ENCODE results near the gene ADGRV1.
"Not testable (repeated sequence)": the region's sequence is repeated elsewhere in the genome, so short reads cannot be mapped to it uniquely, and the experiment has no call there.

Gene ADGRV1

GRCh38 chr5:91025956-91026355 lies 467.4 kb downstream of the ADGRV1 start:
- no peak for DNase-seq (ENCODE audit: low read depth in 3 of 3)

DNA sequence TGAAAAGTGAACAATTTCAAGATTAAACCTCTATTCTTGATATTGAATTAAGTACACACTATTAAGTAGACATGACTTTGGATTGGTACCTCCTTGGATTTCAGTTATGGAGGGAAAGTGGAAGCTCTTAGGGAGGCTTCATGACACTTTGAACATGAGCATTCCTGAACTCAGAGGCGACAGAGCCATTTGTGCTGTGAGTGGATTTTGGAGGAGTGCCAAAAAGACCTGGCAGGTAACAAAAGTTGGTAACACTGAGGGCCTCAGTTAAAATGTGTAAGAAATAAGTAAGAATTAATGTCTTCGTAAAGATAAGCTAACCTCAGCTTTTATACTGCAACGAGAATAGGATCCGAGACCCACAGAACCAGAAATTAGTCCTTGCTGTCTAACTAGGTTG lies 467.9 kb downstream of the ADGRV1 start:
- DNase-seq (ENCODE audit: low read depth in 3 of 3), result no peak

DNA sequence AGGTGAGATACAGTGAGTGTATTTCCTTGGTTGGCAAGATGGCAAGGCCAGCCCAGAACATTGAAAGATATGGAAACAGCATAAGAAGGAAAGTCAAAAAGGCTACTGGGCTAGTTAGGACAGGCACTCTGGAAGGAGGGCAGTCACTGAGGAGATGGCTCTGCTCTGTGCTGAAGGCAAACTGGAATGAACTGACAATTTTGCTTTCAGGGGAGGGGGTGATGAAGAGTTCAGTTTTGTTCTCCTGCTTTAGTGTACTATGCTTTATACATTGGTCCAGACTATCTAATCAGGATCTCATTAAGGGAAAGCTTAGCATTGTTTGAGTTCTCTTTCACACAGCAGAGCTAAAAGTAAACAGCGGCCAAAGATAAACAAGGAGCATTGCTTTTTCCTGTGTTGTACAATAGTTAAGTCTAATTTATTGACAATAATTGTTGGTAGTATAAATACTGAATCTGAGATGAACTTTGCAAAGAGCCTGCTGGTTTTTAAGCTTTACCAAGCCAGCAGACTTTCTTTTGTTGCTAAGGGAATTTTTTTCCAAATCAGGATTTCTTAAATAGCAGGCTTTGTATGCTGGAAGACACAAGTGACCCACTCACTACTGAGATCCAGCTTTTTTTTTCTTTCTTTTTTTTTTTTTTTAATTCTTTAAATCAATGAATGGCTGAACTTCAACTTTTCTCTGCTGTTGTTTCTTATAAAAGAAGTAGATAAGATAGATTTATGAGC lies 469.0 kb downstream of the ADGRV1 start:
- no peak for DNase-seq (ENCODE audit: low read depth in 3 of 3)

GRCh38 chr5:91028499-91028956 lies 469.9 kb downstream of the ADGRV1 start:
- DNase-seq (ENCODE audit: low read depth in 3 of 3), result no peak

GRCh38 chr5:91030521-91031401 lies 472.2 kb downstream of the ADGRV1 start:
- DNase-seq (ENCODE audit: low read depth in 3 of 3), result no peak

DNA sequence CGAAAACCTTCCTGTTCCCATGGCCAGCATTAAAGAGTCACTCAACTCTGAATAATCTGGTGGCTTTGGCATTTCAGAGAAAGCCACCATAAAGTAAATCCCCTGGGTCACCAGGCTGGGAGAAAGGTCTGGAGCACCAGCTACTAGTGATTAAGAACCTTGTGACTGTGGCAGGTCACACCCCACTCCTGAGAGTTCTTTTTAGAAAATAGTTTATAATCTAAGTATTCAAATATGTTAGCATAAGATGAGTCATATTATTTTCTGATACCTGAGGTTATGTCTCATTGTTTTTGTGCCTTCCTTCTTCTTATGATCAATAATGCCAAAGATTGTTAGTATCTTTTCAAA lies 472.8 kb downstream of the ADGRV1 start:
- no peak for DNase-seq (ENCODE audit: low read depth in 3 of 3)

DNA sequence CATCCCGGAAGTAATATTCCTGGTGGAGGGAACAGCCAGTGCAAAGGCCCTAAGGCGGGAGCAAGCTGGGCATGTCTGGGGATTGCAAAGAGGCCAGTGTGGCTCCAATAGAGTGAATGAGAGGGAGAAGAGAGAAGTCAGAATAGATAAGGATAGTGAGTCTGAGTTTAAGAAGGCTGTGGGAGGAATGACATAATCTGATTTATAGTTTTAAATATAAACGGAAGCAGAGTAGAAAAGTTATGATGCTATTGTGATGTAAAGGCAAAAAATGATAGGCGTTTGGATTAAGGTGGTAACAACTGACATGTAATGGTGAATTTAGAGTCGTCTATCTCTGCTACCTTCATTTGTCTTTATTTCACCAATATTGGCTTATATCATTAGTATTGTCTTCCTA lies 473.5 kb downstream of the ADGRV1 start:
- DNase-seq (ENCODE audit: low read depth in 3 of 3), result no peak

GRCh38 chr5:91033370-91033769 lies 474.8 kb downstream of the ADGRV1 start:
- no peak for DNase-seq (ENCODE audit: low read depth in 3 of 3)

DNA sequence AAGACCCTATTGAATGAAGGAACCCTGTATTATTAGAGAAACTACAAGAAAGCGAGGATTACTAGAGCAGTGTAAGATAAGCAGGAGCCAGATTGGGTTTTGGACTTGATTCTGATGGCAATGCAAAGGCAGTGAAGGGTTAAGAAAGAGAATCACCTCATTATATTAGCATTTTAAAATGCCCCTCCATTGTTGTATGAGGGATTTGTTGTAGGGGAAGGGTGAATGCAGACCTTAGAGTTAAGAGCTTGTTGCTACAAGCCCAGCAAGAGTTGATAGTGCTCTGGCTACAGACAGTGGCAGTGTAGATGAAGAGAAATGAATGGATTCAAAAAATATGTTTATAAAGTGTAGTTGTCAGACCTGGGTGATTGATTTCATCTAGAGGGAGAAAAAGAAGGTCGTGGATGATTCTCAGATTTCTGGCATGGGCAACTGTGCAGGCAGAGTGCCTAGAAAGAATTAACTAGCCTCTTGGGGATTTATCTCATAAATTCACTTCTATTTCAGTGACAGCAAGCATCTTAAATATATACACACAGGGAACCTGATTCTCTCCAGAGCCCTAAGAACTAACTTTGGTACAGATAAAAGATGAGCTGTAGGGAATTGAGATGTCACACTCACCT lies 479.7 kb downstream of the ADGRV1 start:
- DNase-seq (ENCODE audit: low read depth in 3 of 3), result no peak

GRCh38 chr5:91041132-91041531 lies 482.5 kb downstream of the ADGRV1 start:
- DNase-seq (ENCODE audit: low read depth in 3 of 3), result not testable (repeated sequence)

GRCh38 chr5:91042247-91042935 lies 483.8 kb downstream of the ADGRV1 start:
- no peak for DNase-seq (ENCODE audit: low read depth in 3 of 3)

DNA sequence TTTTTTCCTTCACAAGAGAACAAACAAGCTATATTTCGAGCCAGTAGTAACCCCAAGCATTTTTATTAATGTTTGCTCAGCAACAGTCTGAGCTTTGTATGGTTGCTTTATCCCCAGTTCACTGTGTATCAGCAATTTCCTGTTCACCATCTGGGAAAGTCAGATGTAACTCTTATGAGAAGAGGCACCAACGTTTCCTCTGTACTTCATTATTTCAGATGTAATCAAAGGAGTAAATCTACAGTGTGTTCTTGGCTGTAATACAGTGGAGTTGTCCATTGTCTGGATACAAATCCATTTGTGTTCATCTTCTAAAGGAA lies 484.3 kb downstream of the ADGRV1 start:
- DNase-seq (ENCODE audit: low read depth in 3 of 3), result no peak

- DNase-seq (ENCODE audit: low read depth in 3 of 3), result no peak
Measured at GRCh38 chr5:91048073-91048472, 489.5 kb downstream of the ADGRV1 start.

DNA sequence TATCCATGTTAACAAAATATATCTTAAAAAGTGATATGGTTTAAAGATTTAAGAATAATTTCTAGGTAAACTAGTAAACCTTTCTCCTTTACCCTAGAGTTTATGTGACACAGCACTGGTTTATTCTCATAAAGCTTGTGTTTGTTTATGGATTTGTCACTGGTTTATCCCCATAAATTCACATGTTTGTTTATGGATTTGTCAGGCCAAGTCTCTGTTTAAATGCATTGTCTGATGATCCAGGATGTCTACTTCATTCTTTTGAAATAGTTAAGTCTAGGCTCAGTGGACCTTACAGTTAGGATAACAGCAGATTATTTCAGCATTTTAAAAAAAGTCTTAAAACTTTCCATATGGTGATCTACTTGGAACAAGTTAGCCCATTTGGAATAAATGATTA lies 490.5 kb downstream of the ADGRV1 start:
- DNase-seq (ENCODE audit: low read depth in 3 of 3), result no peak

GRCh38 chr5:91049800-91050199 lies 491.2 kb downstream of the ADGRV1 start:
- DNase-seq (ENCODE audit: low read depth in 3 of 3), result no peak

DNA sequence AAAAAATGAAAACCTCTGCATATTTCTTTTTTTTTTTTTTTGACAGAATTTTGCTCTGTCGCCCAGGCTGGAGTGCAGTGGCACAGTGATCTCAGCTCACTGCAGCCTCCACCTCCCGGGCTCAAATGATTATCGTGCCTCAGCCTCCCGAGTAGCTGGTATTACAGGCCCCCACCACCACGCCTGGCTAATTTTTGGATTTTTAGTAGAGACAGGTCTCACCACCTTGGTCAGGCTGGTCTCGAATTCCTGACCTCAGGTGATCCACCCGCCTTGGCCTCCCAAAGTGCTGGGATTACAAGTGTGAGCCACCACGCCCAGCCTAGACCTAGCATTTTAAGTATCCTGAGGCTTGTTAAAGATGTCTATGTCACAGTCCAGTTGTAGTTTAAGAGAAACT lies 493.8 kb downstream of the ADGRV1 start:
- DNase-seq (ENCODE audit: low read depth in 3 of 3), result not testable (repeated sequence)

DNA sequence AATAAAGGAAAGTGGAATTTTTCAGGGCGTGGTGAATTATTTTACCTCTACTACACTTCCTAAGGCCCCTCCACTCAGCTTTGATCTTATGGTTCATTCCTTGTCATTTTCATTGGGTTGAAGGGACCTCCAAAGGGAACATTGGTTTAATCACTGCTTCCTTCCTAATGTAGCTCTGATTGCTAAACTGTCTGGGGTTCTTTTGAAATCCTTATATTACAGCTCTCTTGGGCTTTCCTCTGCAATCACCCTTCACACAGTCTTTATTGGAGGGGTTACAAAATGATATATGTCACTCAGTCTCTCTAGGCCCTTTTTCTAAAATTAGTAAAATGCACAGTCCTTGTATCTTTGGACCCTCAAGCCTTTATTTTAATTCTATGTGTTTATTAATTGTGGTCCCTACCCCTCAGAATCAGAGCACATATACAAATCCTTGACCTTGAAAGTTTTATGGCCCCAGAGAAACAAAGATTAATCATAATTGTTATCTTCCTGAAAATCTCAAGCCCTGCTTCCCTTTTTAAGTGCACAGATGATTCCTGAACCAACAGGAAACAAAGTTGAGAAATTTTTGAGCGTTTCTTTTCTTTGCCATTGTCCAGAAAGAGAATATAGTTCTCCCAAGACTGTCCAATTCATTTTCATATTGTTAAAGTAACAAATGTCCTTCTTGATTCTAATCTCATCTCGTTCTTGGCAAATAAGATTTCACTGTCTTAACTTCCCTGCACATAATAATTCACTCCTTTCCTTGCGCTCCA lies 494.6 kb downstream of the ADGRV1 start:
- no peak for DNase-seq (ENCODE audit: low read depth in 3 of 3)

- no peak for DNase-seq (ENCODE audit: low read depth in 3 of 3)
Measured at GRCh38 chr5:91053741-91054025, 495.1 kb downstream of the ADGRV1 start.

DNA sequence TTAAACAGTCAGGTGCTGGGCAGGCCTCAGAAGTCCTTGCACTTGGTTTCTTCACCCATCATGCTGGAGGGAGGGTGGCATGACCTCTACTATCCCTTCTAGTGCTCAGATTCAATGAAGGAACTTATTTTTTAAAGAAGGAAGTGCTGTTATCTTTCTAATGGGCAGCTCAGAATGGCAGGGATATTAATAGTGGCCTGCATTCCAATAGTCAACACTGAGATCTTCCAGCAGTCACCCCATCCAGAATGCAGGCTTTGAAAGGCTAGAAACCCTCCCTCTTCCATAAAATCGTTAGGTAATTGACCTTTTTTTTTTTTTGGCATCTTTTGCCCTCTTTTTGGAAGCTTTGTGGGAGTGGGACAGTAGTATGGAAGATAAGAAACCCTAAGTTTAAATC lies 499.6 kb downstream of the ADGRV1 start:
- DNase-seq (ENCODE audit: low read depth in 3 of 3), result no peak

DNA sequence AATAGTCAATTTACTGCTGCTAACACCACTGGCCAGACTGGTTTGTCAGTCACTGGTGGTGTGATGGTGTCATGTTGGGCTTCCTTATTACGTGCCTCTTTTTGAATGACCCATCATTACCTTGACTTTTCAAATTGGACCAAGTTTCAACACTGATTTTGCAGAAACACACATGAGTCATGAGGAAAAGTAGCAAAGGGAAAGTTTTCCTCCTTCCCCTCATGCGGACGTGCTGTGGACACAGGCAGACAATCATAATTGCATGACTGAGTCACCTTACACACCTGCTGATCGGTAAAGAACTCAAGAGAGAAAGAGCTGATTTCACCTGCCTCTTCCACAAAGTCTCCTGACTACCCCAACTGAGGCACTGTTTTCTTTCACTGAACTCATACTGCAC lies 500.0 kb downstream of the ADGRV1 start:
- DNase-seq (ENCODE audit: low read depth in 3 of 3), result no peak

- DNase-seq (ENCODE audit: low read depth in 3 of 3), result no peak
Measured at GRCh38 chr5:91059409-91059808, 500.8 kb downstream of the ADGRV1 start.

DNA sequence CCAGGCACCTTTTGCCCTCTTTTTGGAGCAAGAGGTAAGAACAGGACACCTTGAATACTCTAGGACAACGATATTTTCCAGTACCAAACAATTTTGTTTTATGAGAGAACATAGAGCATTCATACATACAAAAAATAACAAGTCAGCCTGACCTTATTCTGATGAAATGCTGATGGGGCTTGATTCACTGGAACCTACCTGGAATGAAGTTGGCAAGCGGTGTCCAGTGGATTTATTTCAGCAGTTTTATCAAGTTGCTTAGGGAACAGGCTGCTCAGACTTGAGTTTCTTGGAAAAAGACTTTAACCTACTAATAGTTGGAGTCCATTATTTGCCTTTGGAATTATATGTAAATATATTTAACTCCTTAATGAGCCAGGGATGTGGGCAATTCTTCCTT lies 502.5 kb downstream of the ADGRV1 start:
- DNase-seq (ENCODE audit: low read depth in 3 of 3), result no peak
